SK-N-SH (cell line): ENCODE measurements around the gene PNKD. TPM values are rescaled to one million over a fixed set of nuclear protein-coding genes. Genes with fewer than 3 reads are reported as not detected.

ENCODE experiments used
- CTCF ChIA-PET: fragments of 300-600, 350-600 bp; formaldehyde crosslinking; extraction: SDS; loops from one replicate; lab custom pipeline; 2021; lab: Yijun Ruan, JAX
- POLR2A ChIA-PET: fragments of 350-600 bp; sonication (Branson Sonifier 250); formaldehyde crosslinking; extraction: SDS; loops from one replicate; lab custom pipeline; 2020; ENCODE audit warnings: antibody characterized with exemption, inconsistent platforms; lab: Yijun Ruan, JAX
- DNase-seq: peaks from one replicate; pipeline ENCODE4 v3.0.0; 2012
- H2AFZ ChIP-seq: fragments of 200-600 bp; sonication (generic); 2 replicates; pipeline ENCODE4 v1.8.1; 2016; ENCODE audit warnings: antibody characterized with exemption, mild to moderate bottlenecking, low read depth
- H3F3A ChIP-seq: fragments of 200-600 bp; sonication (generic); replicated peaks from 2 replicates; pipeline ENCODE3; 2016; ENCODE audit warnings: antibody characterized with exemption, mild to moderate bottlenecking; ENCODE audit not compliant: insufficient read depth
- H3K27ac ChIP-seq, 2 experiments: fragments of 200-500 bp in 1 of 2; fragments of 200-600 bp in 1 of 2; sonication (Bioruptor generic) in 1 of 2; sonication (generic), shearing (Covaris generic) in 1 of 2; 2 replicates each; pipeline versions ENCODE4 v1.5.1 to v1.6.1; 2014 to 2016; ENCODE audit warnings: low read depth in 2 of 2, inconsistent platforms in 1 of 2, low read length in 1 of 2, mild to moderate bottlenecking in 1 of 2, mixed read lengths in 1 of 2
- H3K27me3 ChIP-seq: fragments of 200-600 bp; sonication (generic), shearing (Covaris generic); 2 replicates; pipeline ENCODE4 v1.6.1; 2016; ENCODE audit warnings: mixed run types; ENCODE audit not compliant: insufficient read depth
- H3K36me3 ChIP-seq, 2 experiments: fragments of 200-500 bp in 1 of 2; fragments of 200-600 bp in 1 of 2; sonication (Bioruptor generic) in 1 of 2; sonication (generic) in 1 of 2; replicated peaks in 1 of 2; 2 replicates each; pipeline versions ENCODE3 to v1.5.1; 2014 to 2016; ENCODE audit warnings: low read length in 1 of 2, mild to moderate bottlenecking in 1 of 2; ENCODE audit not compliant: insufficient read depth in 2 of 2, control insufficient read depth in 1 of 2
- H3K4me1 ChIP-seq, 2 experiments: fragments of 200-500 bp in 1 of 2; fragments of 200-600 bp in 1 of 2; sonication (Bioruptor generic) in 1 of 2; sonication (generic), shearing (Covaris generic) in 1 of 2; 2 replicates each; pipeline versions ENCODE4 v1.5.1 to v1.6.1; 2014 to 2016; ENCODE audit warnings: low read depth in 1 of 2, low read length in 1 of 2, mixed run types in 1 of 2; ENCODE audit not compliant: insufficient read depth in 2 of 2, control insufficient read depth in 1 of 2
- H3K4me2 ChIP-seq: fragments of 200-600 bp; sonication (generic), shearing (Covaris generic); 2 replicates; pipeline ENCODE4 v1.6.1; 2017; ENCODE audit warnings: mixed run types
- H3K4me3 ChIP-seq, 2 experiments: fragments of 200-500 bp in 1 of 2; fragments of 200-600 bp in 1 of 2; sonication (Bioruptor generic) in 1 of 2; sonication (generic), shearing (Covaris generic) in 1 of 2; 2 replicates each; pipeline versions ENCODE4 v1.5.1 to v1.8.1; 2014 to 2016; ENCODE audit warnings: low read depth in 2 of 2, inconsistent platforms in 1 of 2, low read length in 1 of 2, mild to moderate bottlenecking in 1 of 2, mixed read lengths in 1 of 2, moderate library complexity in 1 of 2
- H3K79me2 ChIP-seq: fragments of 200-600 bp; sonication (generic); 2 replicates; pipeline ENCODE4 v1.8.1; 2017; ENCODE audit warnings: mild to moderate bottlenecking; ENCODE audit not compliant: insufficient read depth
- H3K9ac ChIP-seq: fragments of 200-600 bp; sonication (generic); 2 replicates; pipeline ENCODE4 v1.6.1; 2017; ENCODE audit warnings: mixed run types
- H3K9me2 ChIP-seq: fragments of 200-600 bp; sonication (generic); 2 replicates; pipeline ENCODE4 v1.6.1; 2017; ENCODE audit warnings: mixed run types
- H3K9me3 ChIP-seq: fragments of 200-600 bp; sonication (generic); 2 replicates; pipeline ENCODE4 v1.6.1; 2017; ENCODE audit warnings: mixed run types, mild to moderate bottlenecking, moderate library complexity
- H4K20me1 ChIP-seq: fragments of 200-600 bp; sonication (generic); 2 replicates; pipeline ENCODE4 v1.6.1; 2017; ENCODE audit warnings: mild to moderate bottlenecking, mixed run types; ENCODE audit not compliant: insufficient read depth
- CTCF ChIP-seq: fragments of 200-600 bp; sonication (generic); IDR thresholded peaks from 2 replicates; pipeline ENCODE4 v1.6.1; 2017; ENCODE audit warnings: antibody characterized with exemption, mild to moderate bottlenecking, moderate library complexity
- ELF1 ChIP-seq: IDR thresholded peaks from 2 replicates; pipeline ENCODE4 v1.4.0; 2012
- GATA2 ChIP-seq: sonication (generic); formaldehyde crosslinking; IDR thresholded peaks from 2 replicates; pipeline ENCODE4 v1.5.0; 2020; ENCODE audit warnings: mild to moderate bottlenecking, missing genetic modification reagents
- JUND ChIP-seq: IDR thresholded peaks from 2 replicates; pipeline ENCODE4 v1.4.0; 2012
- MXI1 ChIP-seq: IDR thresholded peaks from 2 replicates; pipeline ENCODE4 v1.6.1; 2012; ENCODE audit warnings: mild to moderate bottlenecking, low read depth, low read length, improper control_type of control experiment
- NFIC ChIP-seq: IDR thresholded peaks from 2 replicates; pipeline ENCODE4 v1.4.0; 2012; ENCODE audit warnings: borderline replicate concordance
- NRF1 ChIP-seq: IDR thresholded peaks from 2 replicates; pipeline ENCODE4 v1.6.1; 2012; ENCODE audit warnings: low read depth, mild to moderate bottlenecking, low read length
- POLR2AphosphoS5 ChIP-seq: IDR thresholded peaks from 2 replicates; pipeline ENCODE4 v1.6.1; 2012; ENCODE audit warnings: low read depth, low read length
- RAD21 ChIP-seq: IDR thresholded peaks from 2 replicates; pipeline ENCODE4 v1.6.1; 2012; ENCODE audit warnings: mild to moderate bottlenecking, low read length
- RXRA ChIP-seq: IDR thresholded peaks from 2 replicates; pipeline ENCODE4 v1.4.0; 2012; ENCODE audit warnings: low read depth, mild to moderate bottlenecking, borderline replicate concordance
- SMC3 ChIP-seq: IDR thresholded peaks from 2 replicates; pipeline ENCODE4 v1.6.1; 2012; ENCODE audit warnings: low read depth, low read length, improper control_type of control experiment
- TAF1 ChIP-seq: IDR thresholded peaks from 2 replicates; pipeline ENCODE4 v1.6.1; 2012; ENCODE audit warnings: low read depth, mild to moderate bottlenecking, low read length, moderate library complexity, borderline replicate concordance
- WGBS: methylation state at CpG from one replicate; pipeline ENCODE4 v1.1.6; 2017; ENCODE audit warnings: low lambda C conversion rate; 5-methylcytosine and 5-hydroxymethylcytosine counted together
- polyA plus RNA-seq, 3 experiments: library from polyadenylated mRNA; depleted of rRNA; stranded (reverse); fragments of >200 nt; gene quantifications; 2 replicates each; pipeline ENCODE4 v1.2.3, GENCODE V29; 2012
- TF ChIP-seq, protein P1 (sequence below): IDR thresholded peaks from 2 replicates; pipeline ENCODE4 v1.4.0; 2012; ENCODE audit warnings: low read depth, borderline replicate concordance
- TF ChIP-seq, protein P2 (sequence below): IDR thresholded peaks from 2 replicates; pipeline ENCODE4 v1.4.0; 2012; ENCODE audit warnings: low read depth, borderline replicate concordance
- TF ChIP-seq, protein P3 (sequence below): IDR thresholded peaks from 2 replicates; pipeline ENCODE4 v1.4.0; 2012; ENCODE audit warnings: low read depth

The PNKD gene
- polyA plus RNA-seq, 1 of the 3 experiments (the other 2 are of a cell fraction): 101 TPM

GRCh38 chr2:218298314-218298875 lies 28.1 kb downstream of the PNKD start:
- Histone ChIP-seq H3K4me3 (no peak overlapping the region), H2AFZ (no peak overlapping the region), H3K4me1 (peaks cover 0 to 5% of the 10 kb centered on the region in 2 experiments; a peak in 1 of 4 replicates), H3K9ac (no peak overlapping the region), H4K20me1 (no peaks in the 10 kb centered on the region), H3K9me2 (no peaks in the 10 kb centered on the region), H3K27me3 (no peaks in the 10 kb centered on the region), H3F3A (peaks cover 4% of the 10 kb centered on the region), H3K27ac (no peak overlapping the region), H3K36me3 (no peaks in the 10 kb centered on the region), H3K4me2 (no peak overlapping the region), H3K79me2 (no peaks in the 10 kb centered on the region), H3K9me3 (no peaks in the 10 kb centered on the region)
- ChIA-PET CTCF (interaction anchor here (1.2 to 3.1 kb wide), 4 partner anchors 10 to 98 kb away, joined by 3 to 15 read pairs (median 10); partner anchors contain the start of gene CATIP), POLR2A (no interaction called here)
- no peak for DNase-seq
- no peak for TF ChIP-seq RXRA
- no peak for TF ChIP-seq JUND
- TF ChIP-seq POLR2AphosphoS5: no peak
- TF ChIP-seq ELF1: no peak
- TF ChIP-seq CTCF: no peak
- no peak for TF ChIP-seq MXI1
- TF ChIP-seq, protein P1, sequence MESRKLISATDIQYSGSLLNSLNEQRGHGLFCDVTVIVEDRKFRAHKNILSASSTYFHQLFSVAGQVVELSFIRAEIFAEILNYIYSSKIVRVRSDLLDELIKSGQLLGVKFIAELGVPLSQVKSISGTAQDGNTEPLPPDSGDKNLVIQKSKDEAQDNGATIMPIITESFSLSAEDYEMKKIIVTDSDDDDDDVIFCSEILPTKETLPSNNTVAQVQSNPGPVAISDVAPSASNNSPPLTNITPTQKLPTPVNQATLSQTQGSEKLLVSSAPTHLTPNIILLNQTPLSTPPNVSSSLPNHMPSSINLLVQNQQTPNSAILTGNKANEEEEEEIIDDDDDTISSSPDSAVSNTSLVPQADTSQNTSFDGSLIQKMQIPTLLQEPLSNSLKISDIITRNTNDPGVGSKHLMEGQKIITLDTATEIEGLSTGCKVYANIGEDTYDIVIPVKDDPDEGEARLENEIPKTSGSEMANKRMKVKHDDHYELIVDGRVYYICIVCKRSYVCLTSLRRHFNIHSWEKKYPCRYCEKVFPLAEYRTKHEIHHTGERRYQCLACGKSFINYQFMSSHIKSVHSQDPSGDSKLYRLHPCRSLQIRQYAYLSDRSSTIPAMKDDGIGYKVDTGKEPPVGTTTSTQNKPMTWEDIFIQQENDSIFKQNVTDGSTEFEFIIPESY: no peak
- no peak for TF ChIP-seq SMC3
- TF ChIP-seq TAF1: no peak
- no peak for TF ChIP-seq GATA2
- TF ChIP-seq NRF1: no peak
- no peak for TF ChIP-seq RAD21
- no peak for TF ChIP-seq NFIC
- TF ChIP-seq, protein P2, sequence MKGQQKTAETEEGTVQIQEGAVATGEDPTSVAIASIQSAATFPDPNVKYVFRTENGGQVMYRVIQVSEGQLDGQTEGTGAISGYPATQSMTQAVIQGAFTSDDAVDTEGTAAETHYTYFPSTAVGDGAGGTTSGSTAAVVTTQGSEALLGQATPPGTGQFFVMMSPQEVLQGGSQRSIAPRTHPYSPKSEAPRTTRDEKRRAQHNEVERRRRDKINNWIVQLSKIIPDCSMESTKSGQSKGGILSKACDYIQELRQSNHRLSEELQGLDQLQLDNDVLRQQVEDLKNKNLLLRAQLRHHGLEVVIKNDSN: no peak
- TF ChIP-seq, protein P3, sequence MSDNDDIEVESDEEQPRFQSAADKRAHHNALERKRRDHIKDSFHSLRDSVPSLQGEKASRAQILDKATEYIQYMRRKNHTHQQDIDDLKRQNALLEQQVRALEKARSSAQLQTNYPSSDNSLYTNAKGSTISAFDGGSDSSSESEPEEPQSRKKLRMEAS: no peak
- 67% methylated on average over 6 of the region's 6 CpGs for WGBS
